Esophagus squamous epithelium (tissue), 4 donors: ENCODE data around the gene XAGE1B.

ENCODE experiments used
- CTCF ChIP-seq, 6 experiments: fragments of 450-650 bp in 4 of 6; fragments of 200-600 bp in 2 of 6; sonication (generic) in 2 of 6; IDR thresholded peaks; one replicate each; pipeline ENCODE4 v1.5.1; 2016 to 2019; ENCODE audit warnings: antibody characterized with exemption in 6 of 6, mild to moderate bottlenecking in 4 of 6, moderate library complexity in 4 of 6
- POLR2A ChIP-seq, 4 donors: fragments of 450-650 bp; IDR thresholded peaks; one replicate each; pipeline ENCODE4 v1.6.1; 2017; ENCODE audit warnings: antibody characterized with exemption in 4 of 4, mild to moderate bottlenecking in 4 of 4, moderate library complexity in 3 of 4

- TF ChIP-seq CTCF (IDR thresholded peaks at IDR 0.05) = no peak
- no peak for TF ChIP-seq POLR2A (IDR thresholded peaks at IDR 0.05)
Measured at GRCh38 chrX:52544147-52544840, 27.4 kb upstream of the XAGE1B start.
